HG02610 (cell line): ENCODE results near the gene PPL.

Source experiments
- ATAC-seq: cut with Tn5 transposase; IDR thresholded peaks from one replicate; pipeline ENCODE4 v1.9.1; 2021; ENCODE audit warnings: mild to moderate bottlenecking, moderate library complexity; ENCODE audit not compliant: unreplicated experiment

PPL gene

GRCh38 chr16:4891097-4891885 lies 45.7 kb downstream of the PPL start:
- no peak for ATAC-seq

- no peak for ATAC-seq
These were observed 46.3 kb downstream of the PPL start for GRCh38 chr16:4890686-4891085.

- no peak for ATAC-seq
These were observed 46.9 kb downstream of the PPL start for GRCh38 chr16:4890026-4890425.

GRCh38 chr16:4888428-4889135 lies 48.4 kb downstream of the PPL start:
- ATAC-seq = no peak

- no peak for ATAC-seq
These were observed 50.8 kb downstream of the PPL start for GRCh38 chr16:4886151-4886550.

GRCh38 chr16:4884972-4885874 lies 51.7 kb downstream of the PPL start:
- ATAC-seq = no peak

GRCh38 chr16:4884209-4884608 lies 52.7 kb downstream of the PPL start:
- no peak for ATAC-seq

- no peak for ATAC-seq
These were observed 53.4 kb downstream of the PPL start for GRCh38 chr16:4883501-4883900.

GRCh38 chr16:4882633-4883285 lies 54.2 kb downstream of the PPL start:
- no peak for ATAC-seq

GRCh38 chr16:4882000-4882632 lies 54.8 kb downstream of the PPL start:
- ATAC-seq = no peak

GRCh38 chr16:4880006-4880580 lies 56.9 kb downstream of the PPL start:
- no peak for ATAC-seq

GRCh38 chr16:4879049-4879448 lies 57.9 kb downstream of the PPL start:
- no peak for ATAC-seq

- ATAC-seq = no peak
These were observed 59.6 kb downstream of the PPL start for GRCh38 chr16:4877380-4877685.

- no peak for ATAC-seq
These were observed 60.1 kb downstream of the PPL start for GRCh38 chr16:4876646-4877379.

- ATAC-seq = no peak
These were observed 62.3 kb downstream of the PPL start for GRCh38 chr16:4874666-4875065.

GRCh38 chr16:4873091-4873490 lies 63.9 kb downstream of the PPL start:
- no peak for ATAC-seq

GRCh38 chr16:4871071-4871470 lies 65.9 kb downstream of the PPL start:
- ATAC-seq = no peak

GRCh38 chr16:4870138-4870671 lies 66.7 kb downstream of the PPL start:
- no peak for ATAC-seq

GRCh38 chr16:4869147-4869805 lies 67.7 kb downstream of the PPL start:
- no peak for ATAC-seq
